K562 (cell line): ENCODE data around the gene IL4R. TPM values are rescaled to one million over a fixed set of nuclear protein-coding genes. Genes with fewer than 3 reads are reported as not detected.

Experiments used
- ATAC-seq: fragments of 200-7000 bp; cut with Tn5 transposase; 3 replicates; pipeline ENCODE4 v1.9.1; 2020; ENCODE audit warnings: moderate library complexity
- BruUV-seq: library from RNA; stranded (reverse); fragments of 400-500 nt; replicated peaks from 2 replicates; lab custom pipeline; 2021; lab: Mats Ljungman, UMichigan
- CTCF ChIA-PET: fragments of 300-600 bp; formaldehyde crosslinking; extraction: SDS; loops from one replicate; lab custom pipeline; 2021; ENCODE audit warnings: low intra/inter-chr PET ratio; lab: Yijun Ruan, JAX
- POLR2A ChIA-PET: fragments of 300-600, 350-650 bp; sonication (Branson Sonifier 250); formaldehyde crosslinking; extraction: SDS; loops from one replicate; lab custom pipeline; 2021; ENCODE audit warnings: antibody characterized with exemption, inconsistent platforms; lab: Yijun Ruan, JAX
- DNase-seq, 4 experiments: peaks; one replicate each; pipeline versions ENCODE4 v3.0.0 to v3.0.0-alpha.2; 2011 to 2018; ENCODE audit warnings: low spot score in 3 of 4, mixed read lengths in 3 of 4; ENCODE audit errors: extremely low read depth in 1 of 4
- FAIRE-seq: peaks from 2 replicates; lab custom pipeline; 2011; peaks lifted over from hg19 to GRCh38; lab: Jason Lieb, UNC
- H2AFZ ChIP-seq: 2 replicates; pipeline ENCODE4 v1.6.0; 2011; ENCODE audit warnings: low read depth, low read length, control low read depth, inconsistent platforms
- H3K27ac ChIP-seq: fragments of 200-600 bp; 3 replicates; pipeline ENCODE4 v1.8.0; 2011; ENCODE audit warnings: low read depth, mild to moderate bottlenecking, control low read depth, inconsistent platforms, low read length, moderate library complexity, mixed read lengths; ENCODE audit errors: extremely low read depth
- H3K27me3 ChIP-seq, 2 experiments: fragments of 300-600 bp in 1 of 2; 2 replicates in 1 of 2; 3 replicates in 1 of 2; pipeline versions ENCODE4 v1.6.0 to v1.8.0; 2011; ENCODE audit warnings: inconsistent platforms in 2 of 2, low read length in 2 of 2, mild to moderate bottlenecking in 1 of 2, mixed read lengths in 1 of 2, moderate library complexity in 1 of 2; ENCODE audit not compliant: control insufficient read depth in 2 of 2, insufficient read depth in 2 of 2
- H3K36me3 ChIP-seq: fragments of 300-600 bp; 3 replicates; pipeline ENCODE4 v1.8.0; 2011; ENCODE audit warnings: mild to moderate bottlenecking, low read length, inconsistent platforms; ENCODE audit not compliant: control insufficient read depth, insufficient read depth
- H3K4me1 ChIP-seq, 2 experiments: fragments of 200-600 bp in 1 of 2; replicated peaks in 1 of 2; 2 replicates in 1 of 2; 3 replicates in 1 of 2; pipeline versions ENCODE4 v1.5.1 to v1.8.0; 2011; ENCODE audit warnings: inconsistent platforms in 2 of 2, low read length in 2 of 2, mild to moderate bottlenecking in 1 of 2, mixed read lengths in 1 of 2, moderate library complexity in 1 of 2; ENCODE audit not compliant: control insufficient read depth in 2 of 2, insufficient read depth in 2 of 2
- H3K4me2 ChIP-seq: 2 replicates; pipeline ENCODE4 v1.6.1; 2011; ENCODE audit warnings: low read length, control low read depth, inconsistent platforms, mixed read lengths; ENCODE audit not compliant: insufficient read depth
- H3K4me3 ChIP-seq: fragments of 200-600 bp; sonication (generic), shearing (Covaris generic); 2 replicates; pipeline ENCODE4 v1.5.1; 2016; ENCODE audit warnings: control low read depth, inconsistent platforms
- H3K79me2 ChIP-seq: fragments of 200-600 bp; 3 replicates; pipeline ENCODE4 v1.8.0; 2011; ENCODE audit warnings: low read length, inconsistent platforms; ENCODE audit not compliant: control insufficient read depth, insufficient read depth
- H3K9ac ChIP-seq, 2 experiments: 2 replicates each; pipeline versions ENCODE4 v1.6.0 to v1.6.1; 2011; ENCODE audit warnings: low read depth in 2 of 2, low read length in 2 of 2, control low read depth in 1 of 2, inconsistent platforms in 1 of 2, mild to moderate bottlenecking in 1 of 2, mixed read lengths in 1 of 2; ENCODE audit not compliant: insufficient read depth in 1 of 2
- H3K9me1 ChIP-seq: one replicate; pipeline ENCODE4 v1.6.0; 2011; ENCODE audit warnings: inconsistent platforms, mild to moderate bottlenecking, low read length, moderate library complexity; ENCODE audit not compliant: control insufficient read depth, insufficient read depth
- H3K9me3 ChIP-seq: replicated peaks from 2 replicates; pipeline ENCODE4 v1.5.1; 2011; ENCODE audit warnings: low read depth, low read length, inconsistent platforms; ENCODE audit not compliant: control insufficient read depth, insufficient read depth
- H4K20me1 ChIP-seq: replicated peaks from 2 replicates; pipeline ENCODE4 v1.6.1; 2011; ENCODE audit warnings: low read length, inconsistent platforms, mixed read lengths; ENCODE audit not compliant: control insufficient read depth, insufficient read depth
- BCOR ChIP-seq: fragments of 450-650 bp; IDR thresholded peaks from 2 replicates; pipeline ENCODE4 v1.6.1; 2016
- CREM ChIP-seq: IDR thresholded peaks from 2 replicates; pipeline ENCODE4 v1.6.1; 2014; ENCODE audit warnings: antibody characterized with exemption, low read depth
- JUND ChIP-seq, 2 experiments: IDR thresholded peaks; 2 replicates in 1 of 2; 3 replicates in 1 of 2; pipeline ENCODE4 v1.6.1; 2011; ENCODE audit warnings: borderline replicate concordance in 2 of 2, low read depth in 2 of 2, low read length in 2 of 2, improper control_type of control experiment in 1 of 2, missing biosample characterization in 1 of 2, missing genetic modification characterization in 1 of 2, missing genetic modification reagents in 1 of 2
- KDM1A ChIP-seq, 2 experiments: fragments of 450-650 bp; IDR thresholded peaks; 2 replicates each; pipeline ENCODE4 v1.6.1; 2016; ENCODE audit warnings: mild to moderate bottlenecking in 2 of 2
- L3MBTL2 ChIP-seq: fragments of 450-650 bp; IDR thresholded peaks from 2 replicates; pipeline ENCODE4 v1.6.1; 2016; ENCODE audit warnings: mild to moderate bottlenecking, moderate library complexity
- RBM25 ChIP-seq: fragments of 200-400 bp; formaldehyde crosslinking; IDR thresholded peaks from 2 replicates; pipeline ENCODE4 v1.6.1; 2018; ENCODE audit warnings: low read length, low read depth, moderate library complexity; ENCODE audit not compliant: severe bottlenecking
- SUPT5H ChIP-seq: fragments of 450-650 bp; IDR thresholded peaks from 2 replicates; pipeline ENCODE4 v1.6.1; 2016
- ZNF764 ChIP-seq: fragments of 250-450 bp; sonication (Bioruptor Pico); IDR thresholded peaks from 2 replicates; pipeline ENCODE4 v1.4.0; 2020; ENCODE audit warnings: low read depth, mild to moderate bottlenecking, moderate library complexity
- whole genome bisulfite sequencing: fragments of 100-300 bp; shearing (Covaris generic); methylation state at CpG from one replicate; pipeline ENCODE4 v1.1.6; 2016; ENCODE audit warnings: low coverage, mixed read lengths; ENCODE audit not compliant: insufficient coverage; ENCODE audit errors: missing lambda C conversion rate; 5-methylcytosine and 5-hydroxymethylcytosine counted together
- in situ Hi-C: fragments of 300-500 bp; cut with MboI; formaldehyde crosslinking; loops from 4 replicates; pipeline ENCODE4 v1.15.0; 2018; ENCODE audit warnings: inconsistent platforms, mixed read lengths
- intact Hi-C: fragments of 100-400 bp; cut with micrococcal nuclease; formaldehyde crosslinking; loops from 2 replicates; pipeline ENCODE4 v1.14.2; 2022
- polyA plus RNA-seq, 8 experiments: library from polyadenylated mRNA; depleted of rRNA in 4 of 8; stranded (reverse) in 5 of 8; unstranded in 3 of 8; fragments of >200 nt; fragmentation: Nextera tagmentation in 2 of 8; fragmentation: Illumina TruSeq in 1 of 8; extraction: Ambion mirVana in 2 of 8; extraction: Trizol in 1 of 8; gene quantifications; 2 replicates each; pipeline versions ENCODE4 v1.2.1 to v1.2.3, GENCODE V29; 2011 to 2014; ENCODE audit warnings: inconsistent platforms in 1 of 8, missing spikeins in 1 of 8
- total RNA-seq, 7 experiments: library from RNA; depleted of rRNA in 6 of 7; stranded (reverse); fragments of >200 nt in 6 of 7; fragmentation: Illumina TruSeq in 2 of 7; extraction: Trizol in 2 of 7; gene quantifications; 2 replicates each; pipeline versions ENCODE4 v1.2.1 to v1.2.3, GENCODE V29; 2011 to 2021; ENCODE audit warnings: low replicate concordance in 1 of 7
- TF ChIP-seq, protein P1 (sequence below), 2 experiments: fragments of 150-350 bp in 1 of 2; IDR thresholded peaks; 2 replicates each; pipeline ENCODE4 v1.6.1; 2012 to 2016; ENCODE audit warnings: low read depth in 2 of 2, low read length in 2 of 2, mild to moderate bottlenecking in 1 of 2, moderate library complexity in 1 of 2
- TF ChIP-seq, protein P2 (sequence below): fragments of 250-450 bp; sonication (Bioruptor Pico); IDR thresholded peaks from 2 replicates; pipeline ENCODE4 v1.5.0; 2021; ENCODE audit warnings: mild to moderate bottlenecking, borderline replicate concordance

Gene IL4R
- total and polyA plus RNA-seq, 9 of the 15 experiments (the other 6 are each of a cell fraction or from before 2014, with no cell fraction given) = 0.17 to 5.8 (median 3.3) TPM

DNA sequence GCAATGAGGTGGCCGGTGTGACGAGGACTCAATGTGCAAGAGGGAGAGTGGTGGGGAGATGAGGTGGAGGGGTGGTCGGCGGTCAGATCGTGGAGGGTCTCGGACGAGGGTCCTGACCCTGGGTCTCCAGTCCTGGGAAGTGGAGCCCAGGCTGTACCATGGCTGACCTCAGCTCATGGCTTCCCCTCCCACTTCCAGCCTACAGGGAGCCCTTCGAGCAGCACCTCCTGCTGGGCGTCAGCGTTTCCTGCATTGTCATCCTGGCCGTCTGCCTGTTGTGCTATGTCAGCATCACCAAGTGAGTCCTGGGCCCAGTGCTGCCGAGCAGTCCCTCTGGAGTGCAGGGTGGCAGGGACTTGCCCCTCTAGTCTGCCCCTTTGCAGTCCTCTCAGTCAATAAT, 41.8 kb downstream of the IL4R start (continued):
- TF ChIP-seq, protein P1, sequence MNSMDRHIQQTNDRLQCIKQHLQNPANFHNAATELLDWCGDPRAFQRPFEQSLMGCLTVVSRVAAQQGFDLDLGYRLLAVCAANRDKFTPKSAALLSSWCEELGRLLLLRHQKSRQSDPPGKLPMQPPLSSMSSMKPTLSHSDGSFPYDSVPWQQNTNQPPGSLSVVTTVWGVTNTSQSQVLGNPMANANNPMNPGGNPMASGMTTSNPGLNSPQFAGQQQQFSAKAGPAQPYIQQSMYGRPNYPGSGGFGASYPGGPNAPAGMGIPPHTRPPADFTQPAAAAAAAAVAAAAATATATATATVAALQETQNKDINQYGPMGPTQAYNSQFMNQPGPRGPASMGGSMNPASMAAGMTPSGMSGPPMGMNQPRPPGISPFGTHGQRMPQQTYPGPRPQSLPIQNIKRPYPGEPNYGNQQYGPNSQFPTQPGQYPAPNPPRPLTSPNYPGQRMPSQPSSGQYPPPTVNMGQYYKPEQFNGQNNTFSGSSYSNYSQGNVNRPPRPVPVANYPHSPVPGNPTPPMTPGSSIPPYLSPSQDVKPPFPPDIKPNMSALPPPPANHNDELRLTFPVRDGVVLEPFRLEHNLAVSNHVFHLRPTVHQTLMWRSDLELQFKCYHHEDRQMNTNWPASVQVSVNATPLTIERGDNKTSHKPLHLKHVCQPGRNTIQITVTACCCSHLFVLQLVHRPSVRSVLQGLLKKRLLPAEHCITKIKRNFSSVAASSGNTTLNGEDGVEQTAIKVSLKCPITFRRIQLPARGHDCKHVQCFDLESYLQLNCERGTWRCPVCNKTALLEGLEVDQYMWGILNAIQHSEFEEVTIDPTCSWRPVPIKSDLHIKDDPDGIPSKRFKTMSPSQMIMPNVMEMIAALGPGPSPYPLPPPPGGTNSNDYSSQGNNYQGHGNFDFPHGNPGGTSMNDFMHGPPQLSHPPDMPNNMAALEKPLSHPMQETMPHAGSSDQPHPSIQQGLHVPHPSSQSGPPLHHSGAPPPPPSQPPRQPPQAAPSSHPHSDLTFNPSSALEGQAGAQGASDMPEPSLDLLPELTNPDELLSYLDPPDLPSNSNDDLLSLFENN (IDR thresholded peaks at IDR 0.05; ENCODE audit: low read depth in 2 of 2, low read length in 2 of 2) = no peak
- TF ChIP-seq ZNF764 (CRISPR knock-in tag) (0 out of 2 replicates have a peak, but pooled peaks have one; percentile 48), L3MBTL2 (0 out of 2 replicates have a peak, but pooled peaks have one; percentile 16), JUND (IDR thresholded peaks at IDR 0.05; ENCODE audit: borderline replicate concordance, low read depth, low read length) (0 out of 2 replicates have a peak, but pooled peaks have one; percentile 5), JUND (tag; IDR thresholded peaks at IDR 0.05; ENCODE audit: borderline replicate concordance, low read depth, low read length) (no peak; the same call in 2 of the 3 replicates), CREM (peak; percentile 47)

DNA sequence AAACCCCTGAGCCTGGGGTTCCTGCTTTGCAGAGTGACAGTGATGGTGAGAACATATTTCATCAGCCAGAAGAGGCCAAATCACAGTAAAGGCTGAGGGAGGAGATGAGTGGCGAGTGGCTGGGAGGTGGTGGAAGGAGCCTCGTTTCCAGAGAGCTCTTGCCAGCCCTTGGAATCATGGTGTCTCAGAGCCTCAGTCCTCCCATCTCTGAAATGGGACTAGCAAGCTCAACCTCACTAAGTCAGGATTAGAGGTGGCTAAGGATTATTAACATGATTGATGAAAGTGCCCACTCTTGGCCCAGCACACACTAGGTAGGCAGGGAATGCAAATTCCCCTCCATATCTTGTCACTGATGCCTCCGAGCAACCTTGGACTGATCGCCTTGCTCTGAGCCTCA, 43.0 kb downstream of the IL4R start:
- Histone ChIP-seq H3K9me1 (no peaks in the 10 kb centered on the region), H3K27ac (no peak overlapping the region), H2AFZ (no peak overlapping the region), H3K27me3 (no peaks in the 10 kb centered on the region; a peak in 1 of 5 replicates), H3K36me3 (no peaks in the 10 kb centered on the region), H3K79me2 (no peaks in the 10 kb centered on the region), H3K4me3 (no peak overlapping the region), H3K4me2 (no peak overlapping the region), H3K9ac (no peak overlapping the region), H4K20me1 (no peaks in the 10 kb centered on the region), H3K9me3 (no peaks in the 10 kb centered on the region; the same call in 1 of the 2 replicates), H3K4me1 (peaks cover 0 to 4% of the 10 kb centered on the region in 2 experiments; a peak in 1 of 5 replicates)
- ChIA-PET CTCF (no interaction called here), POLR2A (interaction anchor here (0.6 kb wide), 1 partner anchor 294 kb away, joined by 3 read pairs; no protein-coding TSS in a partner anchor)
- intact Hi-C loops = no loop called here
- FAIRE-seq (no peak), ATAC-seq (no peak), DNase-seq (no peak)
- 40% methylated on average over 4 of the region's 4 CpGs for WGBS
- no TSS peak for BruUV-seq
- in situ Hi-C loops = no loop called here
- TF ChIP-seq BCOR (peak; percentile 58; the same call in 1 of the 2 replicates), SUPT5H (no peak), RBM25 (peak; percentile 76), KDM1A (IDR thresholded peaks at IDR 0.05) (0 out of 4 replicates have a peak, but pooled peaks of 1 of the 2 experiments have one; percentile 16)
- TF ChIP-seq, protein P2, sequence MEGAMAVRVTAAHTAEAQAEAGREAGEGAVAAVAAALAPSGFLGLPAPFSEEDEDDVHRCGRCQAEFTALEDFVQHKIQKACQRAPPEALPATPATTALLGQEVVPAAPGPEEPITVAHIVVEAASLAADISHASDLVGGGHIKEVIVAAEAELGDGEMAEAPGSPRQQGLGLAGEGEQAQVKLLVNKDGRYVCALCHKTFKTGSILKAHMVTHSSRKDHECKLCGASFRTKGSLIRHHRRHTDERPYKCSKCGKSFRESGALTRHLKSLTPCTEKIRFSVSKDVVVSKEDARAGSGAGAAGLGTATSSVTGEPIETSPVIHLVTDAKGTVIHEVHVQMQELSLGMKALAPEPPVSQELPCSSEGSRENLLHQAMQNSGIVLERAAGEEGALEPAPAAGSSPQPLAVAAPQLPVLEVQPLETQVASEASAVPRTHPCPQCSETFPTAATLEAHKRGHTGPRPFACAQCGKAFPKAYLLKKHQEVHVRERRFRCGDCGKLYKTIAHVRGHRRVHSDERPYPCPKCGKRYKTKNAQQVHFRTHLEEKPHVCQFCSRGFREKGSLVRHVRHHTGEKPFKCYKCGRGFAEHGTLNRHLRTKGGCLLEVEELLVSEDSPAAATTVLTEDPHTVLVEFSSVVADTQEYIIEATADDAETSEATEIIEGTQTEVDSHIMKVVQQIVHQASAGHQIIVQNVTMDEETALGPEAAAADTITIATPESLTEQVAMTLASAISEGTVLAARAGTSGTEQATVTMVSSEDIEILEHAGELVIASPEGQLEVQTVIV (CRISPR knock-in tag) = no peak
